HepG2 (cell line): ENCODE data around the gene GSTP1. TPM values are rescaled to one million over a fixed set of nuclear protein-coding genes. Genes with fewer than 3 reads are reported as not detected.

Experiments used
- CBX5 ChIP-seq: sonication (generic); formaldehyde crosslinking; IDR thresholded peaks from 2 replicates; pipeline ENCODE4 v1.4.0; 2020; ENCODE audit warnings: missing genetic modification reagents, borderline replicate concordance
- IRF2 ChIP-seq: IDR thresholded peaks from 2 replicates; pipeline ENCODE4 v1.6.1; 2018; ENCODE audit warnings: missing genetic modification reagents, missing compliant biosample characterization
- JDP2 ChIP-seq: sonication (generic); formaldehyde crosslinking; IDR thresholded peaks from 2 replicates; pipeline ENCODE4 v1.8.1; 2022; ENCODE audit warnings: missing genetic modification reagents, borderline replicate concordance
- KDM6A ChIP-seq: IDR thresholded peaks from 2 replicates; pipeline ENCODE4 v1.6.1; 2016; ENCODE audit warnings: low read depth
- MEIS1 ChIP-seq: sonication (generic); formaldehyde crosslinking; IDR thresholded peaks from 2 replicates; pipeline ENCODE4 v1.9.0; 2021; ENCODE audit warnings: mild to moderate bottlenecking, missing genetic modification reagents, moderate library complexity, borderline replicate concordance
- NCOA1 ChIP-seq: sonication (generic); formaldehyde crosslinking; IDR thresholded peaks from 2 replicates; pipeline ENCODE4 v1.9.0; 2021; ENCODE audit warnings: missing genetic modification reagents
- POLR2G ChIP-seq: fragments of 200-400 bp; formaldehyde crosslinking; IDR thresholded peaks from 2 replicates; pipeline ENCODE4 v1.6.1; 2018; ENCODE audit warnings: mild to moderate bottlenecking, low read depth, low read length, moderate library complexity
- RFX1 ChIP-seq: fragments of 450-650 bp; IDR thresholded peaks from 2 replicates; pipeline ENCODE4 v1.6.1; 2017
- TMF1 ChIP-seq: sonication (generic); formaldehyde crosslinking; IDR thresholded peaks from 2 replicates; pipeline ENCODE4 v1.8.1; 2022; ENCODE audit warnings: low read depth, missing genetic modification reagents
- XBP1 ChIP-seq: sonication (generic); formaldehyde crosslinking; IDR thresholded peaks from 2 replicates; pipeline ENCODE4 v1.5.0; 2020; ENCODE audit warnings: missing genetic modification reagents
- ZNF136 ChIP-seq: sonication (generic); formaldehyde crosslinking; IDR thresholded peaks from 2 replicates; pipeline ENCODE4 v1.8.1; 2022; ENCODE audit warnings: low read depth, mild to moderate bottlenecking, moderate library complexity, missing genetic modification reagents
- ZNF460 ChIP-seq: sonication (generic); formaldehyde crosslinking; IDR thresholded peaks from 2 replicates; pipeline ENCODE4 v1.5.1; 2020; ENCODE audit warnings: missing genetic modification reagents, mild to moderate bottlenecking, borderline replicate concordance
- ZNF75D ChIP-seq: sonication (generic); formaldehyde crosslinking; IDR thresholded peaks from 2 replicates; pipeline ENCODE4 v1.8.1; 2023; ENCODE audit warnings: missing genetic modification reagents, mild to moderate bottlenecking, borderline replicate concordance
- polyA plus RNA-seq, 8 experiments: library from polyadenylated mRNA; depleted of rRNA in 3 of 8; stranded (reverse) in 7 of 8; unstranded in 1 of 8; fragments of >200 nt; fragmentation: Illumina TruSeq in 4 of 8; extraction: Trizol in 4 of 8; gene quantifications; 2 replicates each; pipeline versions ENCODE4 v1.2.1 to v1.2.3, GENCODE V29; 2011 to 2016; ENCODE audit warnings: low read depth in 4 of 8, missing spikeins in 1 of 8, mixed read lengths in 1 of 8; ENCODE audit not compliant: insufficient read depth in 1 of 8
- total RNA-seq, 5 experiments: library from RNA; depleted of rRNA; stranded (reverse); fragments of >200 nt; fragmentation: Illumina TruSeq; extraction: Trizol; gene quantifications; 2 replicates each; pipeline ENCODE4 v1.2.3, GENCODE V29; 2016; ENCODE audit warnings: low read depth in 1 of 5
- TF ChIP-seq, protein P1 (sequence below): sonication (generic); formaldehyde crosslinking; conservative IDR thresholded peaks from 2 replicates; pipeline ENCODE4 v1.4.0; 2020; ENCODE audit warnings: mild to moderate bottlenecking, missing genetic modification reagents, moderate library complexity
- TF ChIP-seq, protein P2 (sequence below), 2 experiments: IDR thresholded peaks; 2 replicates each; pipeline ENCODE4 v1.6.1; 2011 to 2012; ENCODE audit warnings: low read length in 2 of 2, borderline replicate concordance in 1 of 2, low read depth in 1 of 2, mild to moderate bottlenecking in 1 of 2, moderate library complexity in 1 of 2
- TF ChIP-seq, protein P3 (sequence below): sonication (generic); formaldehyde crosslinking; IDR thresholded peaks from 2 replicates; pipeline ENCODE4 v1.5.1; 2020; ENCODE audit warnings: missing genetic modification reagents, mild to moderate bottlenecking, borderline replicate concordance
- TF ChIP-seq, protein P4 (sequence below): sonication (generic); formaldehyde crosslinking; IDR thresholded peaks from 2 replicates; pipeline ENCODE4 v1.8.1; 2023; ENCODE audit warnings: mild to moderate bottlenecking, missing genetic modification reagents
- TF ChIP-seq, protein P5 (sequence below): sonication (generic); formaldehyde crosslinking; IDR thresholded peaks from 2 replicates; pipeline ENCODE4 v1.4.0; 2020; ENCODE audit warnings: mild to moderate bottlenecking, missing genetic modification reagents

Gene GSTP1
- total and polyA plus RNA-seq, 2 of the 13 experiments (the other 11 are each of a cell fraction or from before 2014, with no cell fraction given) = not detected

DNA sequence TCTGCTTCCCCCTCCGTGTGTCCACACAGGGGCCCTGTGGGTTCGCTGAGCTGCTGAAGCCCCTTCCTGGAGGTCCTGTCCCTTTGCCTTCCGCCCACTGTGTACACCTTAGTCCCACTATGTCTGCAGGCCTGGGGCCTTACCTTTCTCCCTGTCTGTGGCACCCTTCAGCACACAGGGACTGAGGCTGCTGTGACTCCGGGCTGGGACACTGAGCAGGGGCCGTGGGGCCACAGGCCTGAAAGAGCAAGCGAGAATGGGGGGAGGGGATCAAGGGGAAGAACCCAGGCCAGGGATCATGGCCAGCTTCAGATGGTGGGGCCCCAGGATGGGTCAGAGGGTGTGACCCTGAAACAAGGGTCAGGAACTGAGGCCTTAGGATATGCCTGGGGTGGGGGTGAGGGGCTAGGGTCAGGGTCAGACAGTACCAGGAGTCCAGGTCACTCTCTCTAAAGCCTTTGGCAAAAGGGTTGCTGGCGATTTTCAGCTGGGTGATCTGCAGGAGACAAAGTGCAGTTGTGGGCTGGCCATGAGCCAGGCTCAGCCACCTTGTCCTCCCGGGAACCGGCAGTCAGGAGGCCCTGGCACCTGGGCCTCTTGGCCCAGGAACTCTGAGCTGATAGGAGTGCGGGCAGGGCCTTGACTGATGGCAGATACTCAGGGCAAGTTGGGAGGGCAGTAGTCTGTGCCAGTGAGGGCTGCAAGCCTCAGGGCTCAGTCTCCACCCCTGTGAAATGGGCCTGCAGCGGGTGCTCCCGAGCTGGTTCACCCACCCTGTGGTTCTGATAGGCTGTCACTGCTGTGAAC, 48.8 kb downstream of the GSTP1 start (continued):
- TF ChIP-seq, protein P1, sequence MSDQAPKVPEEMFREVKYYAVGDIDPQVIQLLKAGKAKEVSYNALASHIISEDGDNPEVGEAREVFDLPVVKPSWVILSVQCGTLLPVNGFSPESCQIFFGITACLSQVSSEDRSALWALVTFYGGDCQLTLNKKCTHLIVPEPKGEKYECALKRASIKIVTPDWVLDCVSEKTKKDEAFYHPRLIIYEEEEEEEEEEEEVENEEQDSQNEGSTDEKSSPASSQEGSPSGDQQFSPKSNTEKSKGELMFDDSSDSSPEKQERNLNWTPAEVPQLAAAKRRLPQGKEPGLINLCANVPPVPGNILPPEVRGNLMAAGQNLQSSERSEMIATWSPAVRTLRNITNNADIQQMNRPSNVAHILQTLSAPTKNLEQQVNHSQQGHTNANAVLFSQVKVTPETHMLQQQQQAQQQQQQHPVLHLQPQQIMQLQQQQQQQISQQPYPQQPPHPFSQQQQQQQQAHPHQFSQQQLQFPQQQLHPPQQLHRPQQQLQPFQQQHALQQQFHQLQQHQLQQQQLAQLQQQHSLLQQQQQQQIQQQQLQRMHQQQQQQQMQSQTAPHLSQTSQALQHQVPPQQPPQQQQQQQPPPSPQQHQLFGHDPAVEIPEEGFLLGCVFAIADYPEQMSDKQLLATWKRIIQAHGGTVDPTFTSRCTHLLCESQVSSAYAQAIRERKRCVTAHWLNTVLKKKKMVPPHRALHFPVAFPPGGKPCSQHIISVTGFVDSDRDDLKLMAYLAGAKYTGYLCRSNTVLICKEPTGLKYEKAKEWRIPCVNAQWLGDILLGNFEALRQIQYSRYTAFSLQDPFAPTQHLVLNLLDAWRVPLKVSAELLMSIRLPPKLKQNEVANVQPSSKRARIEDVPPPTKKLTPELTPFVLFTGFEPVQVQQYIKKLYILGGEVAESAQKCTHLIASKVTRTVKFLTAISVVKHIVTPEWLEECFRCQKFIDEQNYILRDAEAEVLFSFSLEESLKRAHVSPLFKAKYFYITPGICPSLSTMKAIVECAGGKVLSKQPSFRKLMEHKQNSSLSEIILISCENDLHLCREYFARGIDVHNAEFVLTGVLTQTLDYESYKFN (CRISPR knock-in tag) = peak; percentile 93
- TF ChIP-seq, protein P2, sequence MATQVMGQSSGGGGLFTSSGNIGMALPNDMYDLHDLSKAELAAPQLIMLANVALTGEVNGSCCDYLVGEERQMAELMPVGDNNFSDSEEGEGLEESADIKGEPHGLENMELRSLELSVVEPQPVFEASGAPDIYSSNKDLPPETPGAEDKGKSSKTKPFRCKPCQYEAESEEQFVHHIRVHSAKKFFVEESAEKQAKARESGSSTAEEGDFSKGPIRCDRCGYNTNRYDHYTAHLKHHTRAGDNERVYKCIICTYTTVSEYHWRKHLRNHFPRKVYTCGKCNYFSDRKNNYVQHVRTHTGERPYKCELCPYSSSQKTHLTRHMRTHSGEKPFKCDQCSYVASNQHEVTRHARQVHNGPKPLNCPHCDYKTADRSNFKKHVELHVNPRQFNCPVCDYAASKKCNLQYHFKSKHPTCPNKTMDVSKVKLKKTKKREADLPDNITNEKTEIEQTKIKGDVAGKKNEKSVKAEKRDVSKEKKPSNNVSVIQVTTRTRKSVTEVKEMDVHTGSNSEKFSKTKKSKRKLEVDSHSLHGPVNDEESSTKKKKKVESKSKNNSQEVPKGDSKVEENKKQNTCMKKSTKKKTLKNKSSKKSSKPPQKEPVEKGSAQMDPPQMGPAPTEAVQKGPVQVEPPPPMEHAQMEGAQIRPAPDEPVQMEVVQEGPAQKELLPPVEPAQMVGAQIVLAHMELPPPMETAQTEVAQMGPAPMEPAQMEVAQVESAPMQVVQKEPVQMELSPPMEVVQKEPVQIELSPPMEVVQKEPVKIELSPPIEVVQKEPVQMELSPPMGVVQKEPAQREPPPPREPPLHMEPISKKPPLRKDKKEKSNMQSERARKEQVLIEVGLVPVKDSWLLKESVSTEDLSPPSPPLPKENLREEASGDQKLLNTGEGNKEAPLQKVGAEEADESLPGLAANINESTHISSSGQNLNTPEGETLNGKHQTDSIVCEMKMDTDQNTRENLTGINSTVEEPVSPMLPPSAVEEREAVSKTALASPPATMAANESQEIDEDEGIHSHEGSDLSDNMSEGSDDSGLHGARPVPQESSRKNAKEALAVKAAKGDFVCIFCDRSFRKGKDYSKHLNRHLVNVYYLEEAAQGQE (IDR thresholded peaks at IDR 0.05; ENCODE audit: borderline replicate concordance in 1 of 2, low read depth in 1 of 2, low read length in 2 of 2) = peak in 1 of 2 experiments; percentile 27; a peak in 1 of 4 replicates
- TF ChIP-seq NCOA1 (CRISPR knock-in tag) (no peak), ZNF136 (CRISPR knock-in tag) (no peak), MEIS1 (CRISPR knock-in tag) (no peak; the same call in 1 of the 2 replicates), CBX5 (no peak), KDM6A (CRISPR knock-in tag) (peak; percentile 45), XBP1 (no peak), TMF1 (no peak), JDP2 (CRISPR knock-in tag) (no peak), ZNF460 (CRISPR knock-in tag) (no peak), IRF2 (CRISPR knock-in tag) (0 out of 2 replicates have a peak, but pooled peaks have one; percentile 12), ZNF75D (CRISPR knock-in tag) (no peak), POLR2G (no peak; the same call in 1 of the 2 replicates), RFX1 (no peak)
- TF ChIP-seq, protein P3, sequence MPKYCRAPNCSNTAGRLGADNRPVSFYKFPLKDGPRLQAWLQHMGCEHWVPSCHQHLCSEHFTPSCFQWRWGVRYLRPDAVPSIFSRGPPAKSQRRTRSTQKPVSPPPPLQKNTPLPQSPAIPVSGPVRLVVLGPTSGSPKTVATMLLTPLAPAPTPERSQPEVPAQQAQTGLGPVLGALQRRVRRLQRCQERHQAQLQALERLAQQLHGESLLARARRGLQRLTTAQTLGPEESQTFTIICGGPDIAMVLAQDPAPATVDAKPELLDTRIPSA (CRISPR knock-in tag) = no peak
- TF ChIP-seq, protein P4, sequence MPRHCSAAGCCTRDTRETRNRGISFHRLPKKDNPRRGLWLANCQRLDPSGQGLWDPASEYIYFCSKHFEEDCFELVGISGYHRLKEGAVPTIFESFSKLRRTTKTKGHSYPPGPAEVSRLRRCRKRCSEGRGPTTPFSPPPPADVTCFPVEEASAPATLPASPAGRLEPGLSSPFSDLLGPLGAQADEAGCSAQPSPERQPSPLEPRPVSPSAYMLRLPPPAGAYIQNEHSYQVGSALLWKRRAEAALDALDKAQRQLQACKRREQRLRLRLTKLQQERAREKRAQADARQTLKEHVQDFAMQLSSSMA (CRISPR knock-in tag) = peak; percentile 68
- TF ChIP-seq, protein P5, sequence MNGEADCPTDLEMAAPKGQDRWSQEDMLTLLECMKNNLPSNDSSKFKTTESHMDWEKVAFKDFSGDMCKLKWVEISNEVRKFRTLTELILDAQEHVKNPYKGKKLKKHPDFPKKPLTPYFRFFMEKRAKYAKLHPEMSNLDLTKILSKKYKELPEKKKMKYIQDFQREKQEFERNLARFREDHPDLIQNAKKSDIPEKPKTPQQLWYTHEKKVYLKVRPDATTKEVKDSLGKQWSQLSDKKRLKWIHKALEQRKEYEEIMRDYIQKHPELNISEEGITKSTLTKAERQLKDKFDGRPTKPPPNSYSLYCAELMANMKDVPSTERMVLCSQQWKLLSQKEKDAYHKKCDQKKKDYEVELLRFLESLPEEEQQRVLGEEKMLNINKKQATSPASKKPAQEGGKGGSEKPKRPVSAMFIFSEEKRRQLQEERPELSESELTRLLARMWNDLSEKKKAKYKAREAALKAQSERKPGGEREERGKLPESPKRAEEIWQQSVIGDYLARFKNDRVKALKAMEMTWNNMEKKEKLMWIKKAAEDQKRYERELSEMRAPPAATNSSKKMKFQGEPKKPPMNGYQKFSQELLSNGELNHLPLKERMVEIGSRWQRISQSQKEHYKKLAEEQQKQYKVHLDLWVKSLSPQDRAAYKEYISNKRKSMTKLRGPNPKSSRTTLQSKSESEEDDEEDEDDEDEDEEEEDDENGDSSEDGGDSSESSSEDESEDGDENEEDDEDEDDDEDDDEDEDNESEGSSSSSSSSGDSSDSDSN (CRISPR knock-in tag) = peak; percentile 62; the same call in 1 of the 2 replicates
